Measurements from ENCODE around the gene H1-8. TPM values are rescaled to one million over a fixed set of nuclear protein-coding genes. Genes with fewer than 3 reads are reported as not detected.

H1-8 gene
- total RNA-seq, 1 experiment from 2014 or later: not detected

- Histone ChIP-seq H3K14ac (ENCODE audit: insufficient read depth, low read length) (no peak overlapping the region), H2AFZ (ENCODE audit: low read length) (no peak overlapping the region), H3K9me3 (ENCODE audit: control insufficient read depth, low read depth, low read length) (no peaks in the 10 kb centered on the region), H4K5ac (ENCODE audit: insufficient read length, low read depth, low read length) (no peak overlapping the region), H3K23ac (ENCODE audit: insufficient read length, low read depth, low read length) (no peak overlapping the region), H3K9ac (ENCODE audit: extremely low read depth, insufficient read length, low read length) (no peak overlapping the region), H4K8ac (replicated peaks; ENCODE audit: insufficient read length, low read depth, low read length) (no peak overlapping the region), H2BK120ac (ENCODE audit: low read depth, low read length, poor library complexity, severe bottlenecking) (no peak overlapping the region), H4K20me1 (ENCODE audit: control insufficient read depth, insufficient read depth, insufficient read length) (no peaks in the 10 kb centered on the region), H2BK15ac (ENCODE audit: low read depth, low read length) (no peak overlapping the region), H3K4ac (ENCODE audit: low read depth, low read length) (no peak overlapping the region), H3K27me3 (ENCODE audit: insufficient read depth, low read length) (no peaks in the 10 kb centered on the region; the same call in 1 of the 2 replicates), H3T11ph (ENCODE audit: low read length) (no peak overlapping the region), H3K23me2 (ENCODE audit: insufficient read length, low read depth, low read length, poor library complexity, severe bottlenecking) (no peaks in the 10 kb centered on the region), H2BK5ac (ENCODE audit: insufficient read length, low read length) (no peak overlapping the region), H2BK20ac (ENCODE audit: low read depth, low read length, poor library complexity, severe bottlenecking) (no peak overlapping the region), H4K91ac (ENCODE audit: insufficient read length, low read depth, low read length) (no peak overlapping the region), H3K18ac (ENCODE audit: insufficient read length, low read depth, low read length) (no peak overlapping the region), H3K79me2 (ENCODE audit: insufficient read depth, low read length) (no peaks in the 10 kb centered on the region), H3K79me1 (ENCODE audit: insufficient read depth, low read depth, low read length, poor library complexity, severe bottlenecking) (no peaks in the 10 kb centered on the region), H3K27ac (ENCODE audit: insufficient read length, low read depth, low read length) (no peak overlapping the region), H3K56ac (ENCODE audit: insufficient read length, low read depth, low read length) (no peak overlapping the region), H2BK12ac (ENCODE audit: insufficient read length, low read depth, low read length) (no peak overlapping the region), H3K4me2 (ENCODE audit: insufficient read depth, insufficient read length, low read length) (no peak overlapping the region), H2AK5ac (ENCODE audit: insufficient read length, low read length) (no peak overlapping the region), H3K4me1 (ENCODE audit: insufficient read depth, low read length) (peaks cover 8% of the 10 kb centered on the region; the same call in 1 of the 2 replicates)
- H3K36me3 Mint-ChIP-seq (ENCODE audit: insufficient read depth in 1 of 3, low read depth in 3 of 3): no peaks in the 10 kb centered on the region
- no peak overlapping the region for H3K27ac Mint-ChIP-seq
- peaks cover 23 to 32% of the 10 kb centered on the region in 2 experiments for H3K4me1 Mint-ChIP-seq
- no peak overlapping the region for H3K4me3 Mint-ChIP-seq
- no peak for TF ChIP-seq CTCF (conservative IDR thresholded peaks at IDR 0.05)
- no peaks in the 10 kb centered on the region for H3K9me3 Mint-ChIP-seq
- no peak for DNase-seq
- no CpG with 5 or more reads among the region's 8 CpGs for WGBS (ENCODE audit: extremely low coverage, insufficient read length, low lambda C conversion rate)
- H3K27me3 Mint-ChIP-seq (ENCODE audit: low read depth): no peaks in the 10 kb centered on the region; the same call in 1 of the 2 replicates
Measured at GRCh38 chr3:129525341-129525968, 17.5 kb upstream of the H1-8 start.

Data from H9 (cell line).